Epithelial cell of proximal tubule (primary cell): ENCODE results near the gene ACVRL1. TPM values are rescaled to one million over a fixed set of nuclear protein-coding genes. Genes with fewer than 3 reads are reported as not detected.

ENCODE experiments used
- DNase-seq: peaks from one replicate; pipeline ENCODE4 v3.0.0-alpha.2; 2011; ENCODE audit warnings: low read depth
- H3K4me3 ChIP-seq: 2 replicates; pipeline ENCODE4 v1.5.1; 2011; ENCODE audit warnings: low read depth, mild to moderate bottlenecking, low read length
- CTCF ChIP-seq: conservative IDR thresholded peaks from 2 replicates; pipeline ENCODE4 v1.5.1; 2012; ENCODE audit warnings: low read depth, mild to moderate bottlenecking, low read length
- total RNA-seq: library from RNA; depleted of rRNA; stranded (reverse); fragments of >200 nt; gene quantifications from 2 replicates; pipeline ENCODE4 v1.2.3, GENCODE V29; 2015

The ACVRL1 gene
- total RNA-seq = 2.4 and 3.6 TPM in 2 replicates

- TF ChIP-seq CTCF = no peak
- DNase-seq = no peak
- H3K4me3 ChIP-seq = peak within 1 kb of the TSS; percentile 48
Observed at GRCh38 chr12:51907083-51907855, at the start of gene ACVRL1. Gene ACVRL1, plus strand, starts transcription at chr12:51907504. Its CDS starts 4,971 bp downstream, at chr12:51912475.

GRCh38 chr12:51860986-51861385 lies 46.3 kb upstream of the ACVRL1 start:
- DNase-seq = no peak
- H3K4me3 ChIP-seq = no peak overlapping the region
- no peak for TF ChIP-seq CTCF

- no peak for DNase-seq
- TF ChIP-seq CTCF = no peak
- H3K4me3 ChIP-seq = peak overlapping the region; percentile 47
Observed at GRCh38 chr12:51862947-51863346, 44.4 kb upstream of the ACVRL1 start.

DNA sequence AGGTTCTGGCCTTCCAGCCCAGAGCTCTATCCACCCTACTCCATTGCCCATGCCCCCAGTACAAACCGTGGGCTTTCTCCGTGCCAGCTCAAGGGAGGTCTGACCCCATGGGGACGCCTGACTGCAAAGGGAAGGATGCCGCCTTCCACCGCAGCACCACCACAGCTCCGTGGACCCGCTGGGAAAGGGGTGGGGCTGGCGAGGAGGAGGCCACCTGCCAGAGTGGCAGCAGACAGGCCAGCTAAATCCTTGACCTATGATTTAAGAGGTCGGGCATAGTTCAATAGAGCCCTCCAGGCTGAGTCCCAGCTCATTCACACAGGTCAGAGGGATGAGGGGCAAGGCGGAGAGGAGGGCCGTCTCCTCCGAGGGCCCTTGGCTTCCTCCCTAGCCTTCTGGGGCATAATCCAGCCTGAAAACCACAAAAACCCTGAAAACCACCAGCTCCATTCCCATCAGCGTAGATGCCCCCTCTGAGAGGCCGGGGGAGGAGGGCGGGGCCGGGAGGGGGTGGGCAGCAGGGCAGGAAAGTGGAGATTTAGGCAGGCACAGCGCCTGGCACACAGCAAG lies 43.9 kb upstream of the ACVRL1 start:
- no peak for DNase-seq
- TF ChIP-seq CTCF = no peak
- H3K4me3 ChIP-seq = peak overlapping the region; percentile 47

DNA sequence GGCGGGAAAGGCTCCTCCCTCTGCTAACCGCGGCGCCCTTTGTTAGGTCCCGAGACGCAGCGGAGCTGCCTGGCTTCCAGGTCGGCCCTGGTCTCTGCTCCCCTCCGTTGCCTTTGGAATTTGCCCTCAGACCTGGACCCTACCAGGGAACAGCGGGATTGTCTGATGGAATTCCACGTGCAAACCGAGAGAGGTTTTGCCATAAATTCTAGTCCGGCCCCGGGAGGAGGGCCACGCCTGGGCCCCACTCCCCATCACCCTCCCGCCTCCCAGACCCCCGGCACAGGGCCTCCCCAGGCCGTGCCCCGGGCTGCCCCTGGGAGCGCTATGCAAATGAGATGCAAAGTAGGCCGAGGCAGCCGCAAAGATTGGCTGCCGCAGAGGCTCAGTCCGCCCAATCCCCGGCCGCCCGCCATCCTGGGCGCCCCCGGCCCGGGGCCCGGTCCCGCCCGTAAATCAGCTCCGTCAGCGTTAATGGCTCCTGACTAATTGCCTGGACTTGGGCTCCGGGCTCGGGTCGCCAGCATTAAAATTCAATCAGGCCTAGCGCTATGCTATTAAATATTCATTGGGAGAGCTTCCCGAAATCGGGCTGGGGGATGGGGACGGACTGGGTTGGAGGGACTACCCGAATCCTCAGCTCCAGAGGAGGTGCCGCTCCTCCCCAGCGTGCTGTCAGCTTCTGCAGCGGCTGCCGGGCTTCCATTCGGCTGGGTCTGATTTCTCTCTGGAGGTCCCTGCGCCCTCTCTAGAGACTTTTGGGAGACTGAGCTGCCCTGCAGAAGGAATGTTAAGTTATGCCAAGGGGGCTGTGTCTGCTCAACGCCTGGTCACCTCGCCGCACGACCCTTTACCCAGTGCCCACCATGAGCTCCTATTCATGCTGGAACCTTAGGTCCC lies 43.1 kb upstream of the ACVRL1 start:
- H3K4me3 ChIP-seq = peak overlapping the region; percentile 47
- DNase-seq = no peak
- no peak for TF ChIP-seq CTCF

DNA sequence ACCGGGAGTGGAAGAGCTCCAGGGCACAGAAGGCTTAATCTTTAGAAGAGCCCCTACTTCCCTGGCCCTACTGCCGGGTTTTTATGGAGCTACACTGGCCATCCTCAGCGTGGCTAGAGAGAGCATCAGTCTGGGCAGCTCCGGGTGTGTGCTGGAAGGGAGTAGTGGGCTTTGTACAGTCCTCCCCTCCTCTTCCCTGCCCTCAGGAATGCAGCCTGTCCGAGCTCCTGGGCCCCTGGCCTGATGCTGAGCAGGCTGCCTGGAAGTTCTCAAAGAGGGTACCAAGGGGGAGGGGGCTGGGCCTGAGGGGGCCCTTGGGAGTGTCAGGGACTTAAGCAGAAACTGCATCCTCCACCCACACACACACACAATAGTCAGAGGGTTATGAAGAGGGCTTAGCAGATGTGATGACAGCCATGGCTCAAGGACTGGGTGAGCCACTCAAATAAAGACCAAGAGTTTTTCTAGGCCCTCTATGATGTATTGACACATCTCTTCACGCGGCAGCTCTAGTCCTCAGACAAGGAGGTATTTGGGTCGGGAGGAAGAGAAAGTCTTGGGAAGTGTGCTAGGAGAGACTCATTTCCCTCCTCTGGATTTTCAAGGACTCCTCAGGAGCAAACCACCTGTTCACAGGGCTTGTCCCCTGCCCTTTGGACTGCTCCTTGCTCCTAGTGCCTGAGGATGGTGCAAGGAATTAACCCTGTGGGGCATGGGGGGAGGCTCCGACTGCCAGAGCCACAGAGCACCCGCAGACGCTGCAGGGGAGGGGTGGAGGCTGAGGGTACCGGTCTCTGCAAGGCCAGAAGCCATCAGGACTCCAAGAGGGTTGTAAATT lies 42.3 kb upstream of the ACVRL1 start:
- TF ChIP-seq CTCF = no peak
- peak overlapping the region; percentile 47 for H3K4me3 ChIP-seq
- DNase-seq = no peak
